Sigmoid colon (tissue), 7 donors: ENCODE data around the gene MMP17. TPM values are rescaled to one million over a fixed set of nuclear protein-coding genes. Genes with fewer than 3 reads are reported as not detected.

ENCODE experiments used
- DNase-seq: peaks from one replicate; pipeline ENCODE4 v3.0.0-alpha.2; 2019
- H3K27ac ChIP-seq, 4 donors: fragments of 200-600 bp; sonication (generic); one replicate each; pipeline ENCODE4 v1.5.1; 2016 to 2019; ENCODE audit warnings: mild to moderate bottlenecking in 1 of 4
- H3K27me3 ChIP-seq, 3 donors: fragments of 200-600 bp; sonication (generic); one replicate each; pipeline ENCODE4 v1.5.1; 2019; ENCODE audit warnings: mild to moderate bottlenecking in 1 of 3
- H3K36me3 ChIP-seq, 4 donors: fragments of 200-600 bp; sonication (generic); one replicate each; pipeline ENCODE4 v1.5.1; 2016 to 2019
- H3K4me1 ChIP-seq, 4 donors: fragments of 200-600 bp; sonication (generic); one replicate each; pipeline ENCODE4 v1.5.1; 2017 to 2019
- H3K4me3 ChIP-seq, 4 donors: fragments of 200-600 bp; sonication (generic); one replicate each; pipeline ENCODE4 v1.5.1; 2017 to 2019; ENCODE audit warnings: mild to moderate bottlenecking in 2 of 4, moderate library complexity in 1 of 4
- H3K9me3 ChIP-seq, 4 donors: fragments of 200-600 bp in 3 of 4; sonication (generic) in 3 of 4; one replicate each; pipeline versions ENCODE4 v1.5.1 to v1.6.1; 2013 to 2019
- EP300 ChIP-seq, 4 donors: sonication (generic); formaldehyde crosslinking; IDR thresholded peaks; one replicate each; pipeline ENCODE4 v1.6.1; 2017; ENCODE audit warnings: antibody characterized with exemption in 4 of 4
- POLR2A ChIP-seq, 2 donors: fragments of 450-650 bp; IDR thresholded peaks; one replicate each; pipeline ENCODE4 v1.6.1; 2016; ENCODE audit warnings: antibody characterized with exemption in 2 of 2, mild to moderate bottlenecking in 2 of 2, moderate library complexity in 2 of 2
- POLR2AphosphoS5 ChIP-seq, 4 donors: sonication (generic); formaldehyde crosslinking; IDR thresholded peaks; one replicate each; pipeline ENCODE4 v1.6.1; 2017; ENCODE audit warnings: antibody characterized with exemption in 4 of 4
- WGBS, 2 donors: extraction: QIAGEN DNeasy Blood & Tissue Kit; methylation state at CpG; one replicate each; pipeline ENCODE4 v1.1.7; 2013; 5-methylcytosine and 5-hydroxymethylcytosine counted together
- intact Hi-C: fragments of 100-400 bp; cut with DNase I; formaldehyde crosslinking; loops from one replicate; pipeline ENCODE4 v1.15.1; 2023
- polyA plus RNA-seq, 3 donors: library from polyadenylated mRNA; stranded (reverse); fragments of 200-250 nt; gene quantifications; one replicate each; pipeline ENCODE4 v1.2.3, GENCODE V29; 2013
- total RNA-seq, 4 donors: library from RNA; depleted of rRNA; stranded (reverse); fragments of >200 nt; gene quantifications; one replicate each; pipeline ENCODE4 v1.1.0, GENCODE V29; 2016
- TF ChIP-seq, protein P1 (sequence below), 4 experiments: fragments of 450-650 bp in 3 of 4; fragments of 200-600 bp in 1 of 4; IDR thresholded peaks; one replicate each; pipeline ENCODE4 v1.5.1; 2016 to 2019; ENCODE audit warnings: antibody characterized with exemption in 4 of 4, mild to moderate bottlenecking in 3 of 4, moderate library complexity in 2 of 4
- donor health status: healthy with polysubstance abuse.
- donor health status: Bipolar disorder and iron deficiency.
- donor health status: healthy.

Gene MMP17
- total and polyA plus RNA-seq, 7 donors: 0.60 to 7.1 (median 4.9) TPM; not detected in 1

DNA sequence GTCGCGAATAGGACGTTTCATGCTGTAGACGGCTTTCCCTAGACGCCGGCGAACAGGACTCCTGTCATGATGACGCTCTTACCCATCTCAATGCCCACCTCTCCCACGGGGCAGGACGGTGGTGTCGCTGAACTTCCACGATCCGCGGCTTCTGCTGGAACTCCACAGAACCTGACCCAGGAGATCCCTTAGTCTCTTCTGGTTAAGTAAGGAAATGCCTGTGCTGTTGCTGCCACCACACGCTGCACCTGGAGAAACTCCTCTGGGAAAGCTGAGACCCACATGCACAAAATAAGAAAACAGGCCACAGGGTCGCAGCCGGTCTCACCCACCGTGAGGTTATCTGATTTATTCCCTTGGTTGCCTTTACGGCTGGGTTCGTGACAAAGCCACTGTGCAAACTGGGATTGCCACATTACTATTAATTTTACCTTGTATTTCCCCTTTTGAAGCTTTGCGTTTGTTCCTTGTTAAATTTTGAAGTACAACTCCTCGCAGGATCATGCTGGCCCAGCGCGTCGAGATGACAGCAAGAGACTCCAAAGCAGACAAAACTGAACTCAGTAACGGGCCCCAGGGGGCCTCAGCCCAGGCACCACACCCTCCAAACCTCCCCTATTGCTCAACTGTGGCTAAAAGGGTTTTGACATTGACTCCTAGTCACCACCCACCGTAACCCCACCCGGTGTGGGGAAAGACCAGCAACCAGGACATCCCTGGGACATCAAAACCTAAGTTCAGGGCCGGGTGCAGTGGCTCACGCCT is 9.2 kb upstream of the MMP17 start:
- intact Hi-C loops: no loop called here
- no peaks in the 10 kb centered on the region for H3K36me3 ChIP-seq
- no peaks in the 10 kb centered on the region for H3K4me1 ChIP-seq
- no peak for TF ChIP-seq POLR2AphosphoS5 (IDR thresholded peaks at IDR 0.05)
- TF ChIP-seq, protein P1, sequence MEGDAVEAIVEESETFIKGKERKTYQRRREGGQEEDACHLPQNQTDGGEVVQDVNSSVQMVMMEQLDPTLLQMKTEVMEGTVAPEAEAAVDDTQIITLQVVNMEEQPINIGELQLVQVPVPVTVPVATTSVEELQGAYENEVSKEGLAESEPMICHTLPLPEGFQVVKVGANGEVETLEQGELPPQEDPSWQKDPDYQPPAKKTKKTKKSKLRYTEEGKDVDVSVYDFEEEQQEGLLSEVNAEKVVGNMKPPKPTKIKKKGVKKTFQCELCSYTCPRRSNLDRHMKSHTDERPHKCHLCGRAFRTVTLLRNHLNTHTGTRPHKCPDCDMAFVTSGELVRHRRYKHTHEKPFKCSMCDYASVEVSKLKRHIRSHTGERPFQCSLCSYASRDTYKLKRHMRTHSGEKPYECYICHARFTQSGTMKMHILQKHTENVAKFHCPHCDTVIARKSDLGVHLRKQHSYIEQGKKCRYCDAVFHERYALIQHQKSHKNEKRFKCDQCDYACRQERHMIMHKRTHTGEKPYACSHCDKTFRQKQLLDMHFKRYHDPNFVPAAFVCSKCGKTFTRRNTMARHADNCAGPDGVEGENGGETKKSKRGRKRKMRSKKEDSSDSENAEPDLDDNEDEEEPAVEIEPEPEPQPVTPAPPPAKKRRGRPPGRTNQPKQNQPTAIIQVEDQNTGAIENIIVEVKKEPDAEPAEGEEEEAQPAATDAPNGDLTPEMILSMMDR (IDR thresholded peaks at IDR 0.05): no peak
- no peak for TF ChIP-seq EP300 (IDR thresholded peaks at IDR 0.05)
- no peak for TF ChIP-seq POLR2A (IDR thresholded peaks at IDR 0.05)
- no peaks in the 10 kb centered on the region for H3K9me3 ChIP-seq
- WGBS, 2 donors: 79 to 83% methylated on average over 30 of the region's 30 CpGs
- H3K27ac ChIP-seq: peak overlapping the region in 1 of 4 donors; percentile 8
- H3K4me3 ChIP-seq: no peak overlapping the region
- H3K27me3 ChIP-seq: no peaks in the 10 kb centered on the region
- no peak for DNase-seq

DNA sequence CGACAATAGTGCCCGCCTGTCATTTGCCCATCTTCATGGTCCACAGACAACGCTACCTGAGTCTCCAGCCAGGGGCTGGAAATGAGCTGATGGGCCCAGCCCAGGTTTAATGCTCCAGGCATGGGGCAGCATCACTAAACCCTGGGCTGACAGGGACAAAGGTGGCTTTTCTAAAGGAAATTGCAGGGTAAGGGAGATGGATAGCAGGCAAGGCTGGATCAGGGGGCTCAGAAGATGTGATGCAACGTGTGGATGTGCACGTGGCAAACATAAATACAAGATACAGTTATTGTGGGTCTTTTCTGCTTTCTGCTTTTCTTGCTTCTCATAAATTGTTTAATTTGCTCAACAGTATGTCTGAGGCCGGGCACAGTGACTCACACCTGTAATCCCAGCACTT is 3.7 kb upstream of the MMP17 start:
- TF ChIP-seq POLR2A (IDR thresholded peaks at IDR 0.05): no peak
- Histone ChIP-seq H3K27ac (no peak overlapping the region), H3K36me3 (no peaks in the 10 kb centered on the region), H3K4me1 (peaks cover 0 to 24% (median 19%) of the 10 kb centered on the region in 4 donors), H3K27me3 (peaks cover 14 to 26% (median 21%) of the 10 kb centered on the region in 3 donors), H3K4me3 (no peak overlapping the region), H3K9me3 (no peaks in the 10 kb centered on the region)
- whole genome bisulfite sequencing, 2 donors: 79 to 88% methylated on average over 6 of the region's 6 CpGs
- intact Hi-C loops: no loop called here
- DNase-seq: no peak

DNA sequence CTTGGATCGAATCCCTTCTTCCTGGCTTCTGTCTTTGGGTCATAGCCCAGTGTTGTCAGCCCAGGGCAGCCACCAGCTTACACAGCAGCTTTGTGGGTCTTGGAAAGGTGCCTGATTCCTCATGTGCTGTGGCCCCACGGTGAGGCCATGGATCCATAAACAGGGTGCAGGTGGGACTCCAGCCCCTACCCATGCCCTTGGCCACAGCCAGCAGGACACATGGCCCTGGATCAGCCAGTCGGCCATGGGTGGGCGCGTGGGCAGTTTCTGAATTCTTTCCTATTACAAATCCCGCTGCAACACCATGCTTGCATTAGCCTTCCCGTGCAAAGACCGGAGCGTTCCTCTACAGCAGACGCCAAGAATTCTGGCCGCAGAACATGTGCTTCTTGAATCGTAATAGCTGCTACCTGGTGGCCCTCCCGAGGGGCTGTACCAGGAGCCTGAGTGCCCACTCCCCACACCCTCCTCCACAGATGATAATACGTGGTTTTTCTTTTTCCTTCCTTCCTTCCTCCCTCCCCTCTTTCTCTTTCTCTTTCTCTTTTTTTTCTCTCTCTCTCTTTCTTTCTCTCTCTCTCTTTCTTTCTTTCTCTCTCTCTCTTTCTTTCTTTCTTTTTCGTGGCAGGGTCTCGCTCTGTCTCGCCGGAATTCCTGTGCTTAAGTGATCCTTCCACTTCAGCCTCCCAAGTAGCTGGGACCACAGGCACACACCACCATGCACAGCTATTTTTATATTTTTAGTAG is 2.9 kb upstream of the MMP17 start:
- intact Hi-C loops: loop anchor here (5.0 kb wide), 1 partner anchor 218 kb away; no protein-coding TSS in a partner anchor

DNA sequence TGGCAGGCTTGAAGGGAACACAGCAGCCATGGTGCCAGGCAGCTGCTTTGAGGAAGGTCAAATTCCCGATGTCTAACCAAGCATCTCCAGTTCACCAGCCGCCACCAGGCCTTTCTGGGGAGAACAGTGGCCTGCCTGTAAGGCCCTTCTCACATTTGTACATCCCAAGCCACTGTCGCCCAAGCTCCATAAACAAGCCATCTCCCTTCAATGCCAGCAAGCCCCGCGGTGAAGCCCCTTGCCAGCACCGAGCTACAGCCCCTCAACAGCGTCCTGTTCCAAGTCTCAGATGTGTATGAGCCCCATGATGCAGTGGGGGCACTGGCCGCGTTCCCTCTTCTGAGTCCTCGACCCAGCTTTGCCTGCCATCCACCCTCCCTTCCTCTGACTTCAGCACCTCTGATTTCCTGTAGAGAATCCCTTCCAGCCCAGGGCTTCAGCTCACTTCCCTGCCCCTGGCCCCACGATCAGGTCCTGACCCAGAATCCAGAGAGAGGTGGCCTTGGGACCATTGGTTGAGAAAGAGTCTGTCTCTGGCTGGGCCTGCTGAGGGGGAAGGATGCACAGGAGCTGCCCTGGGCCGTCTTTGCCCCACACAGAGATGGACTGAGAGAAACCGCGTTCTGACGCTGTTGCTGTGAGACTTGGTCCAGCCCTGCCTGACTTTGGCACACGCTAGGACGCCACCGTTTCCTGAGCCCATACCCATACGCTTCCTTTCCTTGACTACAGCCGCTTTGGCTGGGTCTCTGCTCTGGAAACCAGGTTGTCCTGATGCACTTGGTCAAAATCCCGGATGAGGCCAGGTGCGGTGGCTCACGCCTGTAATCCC is 1.9 kb upstream of the MMP17 start:
- H3K9me3 ChIP-seq: no peaks in the 10 kb centered on the region
- peaks cover 14 to 44% (median 35%) of the 10 kb centered on the region in 3 donors for H3K27me3 ChIP-seq
- H3K36me3 ChIP-seq: no peaks in the 10 kb centered on the region
- TF ChIP-seq, protein P1 (IDR thresholded peaks at IDR 0.05): no peak
- TF ChIP-seq POLR2A (IDR thresholded peaks at IDR 0.05): no peak
- TF ChIP-seq POLR2AphosphoS5 (IDR thresholded peaks at IDR 0.05): no peak
- no peak for TF ChIP-seq EP300 (IDR thresholded peaks at IDR 0.05)
- H3K27ac ChIP-seq: no peak overlapping the region
- no peak for DNase-seq
- H3K4me3 ChIP-seq: no peak overlapping the region
- 76 to 82% methylated on average over 23 of the region's 23 CpGs for WGBS, 2 donors
- intact Hi-C loops: loop anchor here (5.0 kb wide), 1 partner anchor 219 kb away; no protein-coding TSS in a partner anchor
- peaks cover 0 to 43% (median 37%) of the 10 kb centered on the region in 4 donors for H3K4me1 ChIP-seq

More for the DNA sequence above, 2.9 kb upstream of the MMP17 start:
- 68 to 76% methylated on average over 18 of the region's 18 CpGs for WGBS, 2 donors
- Histone ChIP-seq H3K4me3 (no peak overlapping the region), H3K4me1 (peaks cover 0 to 33% (median 27%) of the 10 kb centered on the region in 4 donors), H3K36me3 (no peaks in the 10 kb centered on the region), H3K9me3 (no peaks in the 10 kb centered on the region), H3K27ac (no peak overlapping the region), H3K27me3 (peaks cover 14 to 35% (median 30%) of the 10 kb centered on the region in 3 donors)
- TF ChIP-seq EP300 (IDR thresholded peaks at IDR 0.05): no peak
- peak in 1 of 4 donors; percentile 16 for TF ChIP-seq POLR2AphosphoS5 (IDR thresholded peaks at IDR 0.05)
- no peak for DNase-seq

DNA sequence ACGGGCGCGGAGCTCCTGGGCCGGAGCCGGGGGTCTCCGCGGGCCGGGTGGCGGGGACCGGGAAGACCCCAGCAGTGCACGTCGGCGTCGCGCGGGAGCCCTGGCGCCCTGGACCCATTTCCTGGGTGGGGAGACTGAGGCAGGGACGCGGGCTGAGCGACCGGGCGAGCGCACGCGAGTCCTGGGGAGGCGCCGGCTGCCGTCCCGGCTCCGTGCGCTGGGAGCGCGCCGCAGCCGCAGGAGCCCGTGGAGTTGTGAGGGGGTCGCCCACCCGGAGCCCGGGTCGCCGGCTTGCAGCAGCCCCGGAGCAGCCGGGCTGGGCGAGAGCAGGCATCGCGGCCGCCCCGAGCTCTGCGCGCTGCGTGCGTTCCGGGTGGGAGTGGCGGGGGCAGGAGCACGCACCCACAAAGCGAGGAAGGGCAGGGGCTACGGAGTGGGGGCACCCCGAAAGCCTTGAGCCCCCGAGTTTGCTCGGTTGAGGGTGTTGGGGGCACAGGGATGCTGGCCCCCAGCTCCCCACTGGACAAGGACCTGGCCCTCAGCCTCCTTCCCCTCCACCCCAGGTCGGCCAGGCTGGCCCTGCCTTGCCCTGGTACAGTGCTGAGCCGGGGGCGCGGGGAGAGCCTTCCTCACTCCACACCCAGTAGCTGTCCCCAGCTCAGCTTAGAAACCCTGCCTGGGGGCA is 620 bp downstream of the MMP17 start:
- peak overlapping the region in 3 of 4 donors; percentile 23 to 73 (median 54) for H3K27ac ChIP-seq
- no peaks in the 10 kb centered on the region for H3K9me3 ChIP-seq
- H3K4me1 ChIP-seq: peaks cover 0 to 55% (median 44%) of the 10 kb centered on the region in 4 donors
- DNase-seq: no peak
- intact Hi-C loops: loop anchor here (5.0 kb wide), 1 partner anchor 222 kb away; no protein-coding TSS in a partner anchor
- H3K36me3 ChIP-seq: no peaks in the 10 kb centered on the region
- TF ChIP-seq POLR2A (IDR thresholded peaks at IDR 0.05) (no peak), POLR2AphosphoS5 (IDR thresholded peaks at IDR 0.05) (no peak), EP300 (IDR thresholded peaks at IDR 0.05) (no peak)
- TF ChIP-seq, protein P1 (IDR thresholded peaks at IDR 0.05): no peak
- H3K4me3 ChIP-seq: peak overlapping the region; percentile 25 to 60 (median 46)
- H3K27me3 ChIP-seq: peaks cover 21 to 60% (median 52%) of the 10 kb centered on the region in 3 donors
- 2% methylated on average over 64 of the region's 64 CpGs for WGBS, 2 donors
